HepG2 (cell line): Measurements from ENCODE around the gene TBC1D22A. TPM values are rescaled to one million over a fixed set of nuclear protein-coding genes. Genes with fewer than 3 reads are reported as not detected.

Experiments
- DMAP1 ChIP-seq: IDR thresholded peaks from 2 replicates; pipeline ENCODE4 v1.6.1; 2016
- FOXK2 ChIP-seq: fragments of 450-650 bp; IDR thresholded peaks from 2 replicates; pipeline ENCODE4 v1.6.1; 2016
- FOXP1 ChIP-seq, 2 experiments: fragments of 450-650 bp in 1 of 2; IDR thresholded peaks; 2 replicates each; pipeline ENCODE4 v1.6.1; 2017 to 2018; ENCODE audit warnings: antibody characterized with exemption in 1 of 2
- HHEX ChIP-seq: IDR thresholded peaks from 2 replicates; pipeline ENCODE4 v1.6.1; 2016; ENCODE audit warnings: control low read depth
- MEIS1 ChIP-seq: sonication (generic); formaldehyde crosslinking; IDR thresholded peaks from 2 replicates; pipeline ENCODE4 v1.9.0; 2021; ENCODE audit warnings: mild to moderate bottlenecking, missing genetic modification reagents, moderate library complexity, borderline replicate concordance
- MXI1 ChIP-seq: IDR thresholded peaks from 3 replicates; pipeline ENCODE4 v1.6.1; 2012; ENCODE audit warnings: low read depth, low read length, inconsistent platforms, borderline replicate concordance
- TARDBP ChIP-seq: sonication (generic); formaldehyde crosslinking; IDR thresholded peaks from 2 replicates; pipeline ENCODE4 v1.8.0; 2022; ENCODE audit warnings: mild to moderate bottlenecking, missing genetic modification reagents
- TBP ChIP-seq: sonication (generic); formaldehyde crosslinking; IDR thresholded peaks from 2 replicates; pipeline ENCODE4 v1.5.0; 2020; ENCODE audit warnings: missing genetic modification reagents
- TCF7 ChIP-seq: sonication (generic); IDR thresholded peaks from 2 replicates; pipeline ENCODE4 v1.6.1; 2016; ENCODE audit warnings: antibody characterized with exemption, low read depth
- TMF1 ChIP-seq: sonication (generic); formaldehyde crosslinking; IDR thresholded peaks from 2 replicates; pipeline ENCODE4 v1.8.1; 2022; ENCODE audit warnings: low read depth, missing genetic modification reagents
- WIZ ChIP-seq: sonication (generic); formaldehyde crosslinking; IDR thresholded peaks from 2 replicates; pipeline ENCODE4 v1.5.1; 2020; ENCODE audit warnings: mild to moderate bottlenecking, missing genetic modification reagents
- XBP1 ChIP-seq: sonication (generic); formaldehyde crosslinking; IDR thresholded peaks from 2 replicates; pipeline ENCODE4 v1.5.0; 2020; ENCODE audit warnings: missing genetic modification reagents
- ZFP41 ChIP-seq: sonication (generic); formaldehyde crosslinking; IDR thresholded peaks from 2 replicates; pipeline ENCODE4 v1.4.0; 2020; ENCODE audit warnings: mild to moderate bottlenecking, missing genetic modification reagents, borderline replicate concordance
- ZFX ChIP-seq: sonication (generic); formaldehyde crosslinking; IDR thresholded peaks from 2 replicates; pipeline ENCODE4 v1.4.0; 2020; ENCODE audit warnings: mild to moderate bottlenecking, low read depth, missing genetic modification reagents, moderate library complexity
- ZMYM2 ChIP-seq: sonication (generic); formaldehyde crosslinking; IDR thresholded peaks from 2 replicates; pipeline ENCODE4 v1.8.0; 2022; ENCODE audit warnings: mild to moderate bottlenecking, missing genetic modification reagents
- ZNF138 ChIP-seq: sonication (generic); formaldehyde crosslinking; IDR thresholded peaks from 2 replicates; pipeline ENCODE4 v1.5.0; 2020; ENCODE audit warnings: mild to moderate bottlenecking, low read depth, missing genetic modification reagents
- ZNF441 ChIP-seq: sonication (generic); formaldehyde crosslinking; IDR thresholded peaks from 2 replicates; pipeline ENCODE4 v1.7.0; 2021; ENCODE audit warnings: missing genetic modification reagents, borderline replicate concordance
- ZNF543 ChIP-seq: sonication (generic); formaldehyde crosslinking; IDR thresholded peaks from 2 replicates; pipeline ENCODE4 v1.4.0; 2020; ENCODE audit warnings: mild to moderate bottlenecking, missing genetic modification reagents
- ZNF782 ChIP-seq: sonication (generic); formaldehyde crosslinking; IDR thresholded peaks from 2 replicates; pipeline ENCODE4 v1.4.0; 2020; ENCODE audit warnings: missing genetic modification reagents, mild to moderate bottlenecking, borderline replicate concordance
- ZNF850 ChIP-seq: sonication (generic); formaldehyde crosslinking; conservative IDR thresholded peaks from 2 replicates; pipeline ENCODE4 v1.9.0; 2021; ENCODE audit warnings: mild to moderate bottlenecking, missing genetic modification reagents
- polyA plus RNA-seq, 8 experiments: library from polyadenylated mRNA; depleted of rRNA in 3 of 8; stranded (reverse) in 7 of 8; unstranded in 1 of 8; fragments of >200 nt; fragmentation: Illumina TruSeq in 4 of 8; extraction: Trizol in 4 of 8; gene quantifications; 2 replicates each; pipeline versions ENCODE4 v1.2.1 to v1.2.3, GENCODE V29; 2011 to 2016; ENCODE audit warnings: low read depth in 4 of 8, missing spikeins in 1 of 8, mixed read lengths in 1 of 8; ENCODE audit not compliant: insufficient read depth in 1 of 8
- total RNA-seq, 5 experiments: library from RNA; depleted of rRNA; stranded (reverse); fragments of >200 nt; fragmentation: Illumina TruSeq; extraction: Trizol; gene quantifications; 2 replicates each; pipeline ENCODE4 v1.2.3, GENCODE V29; 2016; ENCODE audit warnings: low read depth in 1 of 5
- TF ChIP-seq, protein P1 (sequence below): sonication (generic); formaldehyde crosslinking; IDR thresholded peaks from 2 replicates; pipeline ENCODE4 v1.5.1; 2020; ENCODE audit warnings: mild to moderate bottlenecking, missing genetic modification reagents, moderate library complexity
- TF ChIP-seq, protein P2 (sequence below): sonication (generic); formaldehyde crosslinking; IDR thresholded peaks from 2 replicates; pipeline ENCODE4 v1.4.0; 2020; ENCODE audit warnings: missing genetic modification reagents, borderline replicate concordance
- TF ChIP-seq, protein P3 (sequence below): sonication (generic); formaldehyde crosslinking; IDR thresholded peaks from 2 replicates; pipeline ENCODE4 v1.4.0; 2020; ENCODE audit warnings: missing genetic modification reagents, mild to moderate bottlenecking, borderline replicate concordance

The TBC1D22A gene
- total and polyA plus RNA-seq, 2 of the 13 experiments (the other 11 are each of a cell fraction or from before 2014, with no cell fraction given) = 17.3 to 18.0 TPM

DNA sequence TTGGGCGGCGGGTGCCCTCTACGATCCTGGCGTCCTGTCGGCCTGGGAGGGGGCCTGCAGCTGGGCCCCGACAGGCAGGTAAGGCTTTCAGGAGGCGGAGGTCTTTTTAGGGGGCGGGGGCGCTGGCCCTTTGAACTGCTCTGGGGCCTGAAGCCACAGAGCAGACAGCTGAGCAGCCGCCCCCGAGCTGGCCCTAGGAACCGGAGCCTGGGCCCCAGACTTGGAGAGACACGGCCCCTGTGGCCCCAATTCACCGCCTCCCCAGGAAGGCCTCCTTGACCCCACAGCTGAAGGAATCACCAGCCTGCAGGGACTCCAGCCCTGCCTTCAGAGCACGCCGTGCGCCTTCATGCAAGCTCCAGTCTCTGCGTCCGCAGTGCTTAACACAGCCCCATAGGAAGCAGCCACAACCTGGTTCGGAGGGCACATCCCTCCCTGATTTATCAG, 23.8 kb upstream of the TBC1D22A start (continued):
- TF ChIP-seq, protein P1, sequence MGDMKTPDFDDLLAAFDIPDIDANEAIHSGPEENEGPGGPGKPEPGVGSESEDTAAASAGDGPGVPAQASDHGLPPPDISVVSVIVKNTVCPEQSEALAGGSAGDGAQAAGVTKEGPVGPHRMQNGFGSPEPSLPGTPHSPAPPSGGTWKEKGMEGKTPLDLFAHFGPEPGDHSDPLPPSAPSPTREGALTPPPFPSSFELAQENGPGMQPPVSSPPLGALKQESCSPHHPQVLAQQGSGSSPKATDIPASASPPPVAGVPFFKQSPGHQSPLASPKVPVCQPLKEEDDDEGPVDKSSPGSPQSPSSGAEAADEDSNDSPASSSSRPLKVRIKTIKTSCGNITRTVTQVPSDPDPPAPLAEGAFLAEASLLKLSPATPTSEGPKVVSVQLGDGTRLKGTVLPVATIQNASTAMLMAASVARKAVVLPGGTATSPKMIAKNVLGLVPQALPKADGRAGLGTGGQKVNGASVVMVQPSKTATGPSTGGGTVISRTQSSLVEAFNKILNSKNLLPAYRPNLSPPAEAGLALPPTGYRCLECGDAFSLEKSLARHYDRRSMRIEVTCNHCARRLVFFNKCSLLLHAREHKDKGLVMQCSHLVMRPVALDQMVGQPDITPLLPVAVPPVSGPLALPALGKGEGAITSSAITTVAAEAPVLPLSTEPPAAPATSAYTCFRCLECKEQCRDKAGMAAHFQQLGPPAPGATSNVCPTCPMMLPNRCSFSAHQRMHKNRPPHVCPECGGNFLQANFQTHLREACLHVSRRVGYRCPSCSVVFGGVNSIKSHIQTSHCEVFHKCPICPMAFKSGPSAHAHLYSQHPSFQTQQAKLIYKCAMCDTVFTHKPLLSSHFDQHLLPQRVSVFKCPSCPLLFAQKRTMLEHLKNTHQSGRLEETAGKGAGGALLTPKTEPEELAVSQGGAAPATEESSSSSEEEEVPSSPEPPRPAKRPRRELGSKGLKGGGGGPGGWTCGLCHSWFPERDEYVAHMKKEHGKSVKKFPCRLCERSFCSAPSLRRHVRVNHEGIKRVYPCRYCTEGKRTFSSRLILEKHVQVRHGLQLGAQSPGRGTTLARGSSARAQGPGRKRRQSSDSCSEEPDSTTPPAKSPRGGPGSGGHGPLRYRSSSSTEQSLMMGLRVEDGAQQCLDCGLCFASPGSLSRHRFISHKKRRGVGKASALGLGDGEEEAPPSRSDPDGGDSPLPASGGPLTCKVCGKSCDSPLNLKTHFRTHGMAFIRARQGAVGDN (CRISPR knock-in tag) = no peak
- TF ChIP-seq ZFX (CRISPR knock-in tag) (no peak; the same call in 1 of the 2 replicates), ZNF782 (CRISPR knock-in tag) (no peak), ZMYM2 (CRISPR knock-in tag) (no peak), ZNF441 (CRISPR knock-in tag) (peak; percentile 58; the same call in 1 of the 2 replicates), TCF7 (no peak), ZNF138 (CRISPR knock-in tag) (no peak), ZNF543 (CRISPR knock-in tag) (no peak), MXI1 (no peak), WIZ (CRISPR knock-in tag) (no peak), DMAP1 (CRISPR knock-in tag) (no peak), HHEX (no peak), ZFP41 (CRISPR knock-in tag) (no peak), MEIS1 (CRISPR knock-in tag) (no peak), ZNF850 (CRISPR knock-in tag) (no peak), XBP1 (CRISPR knock-in tag) (no peak), FOXK2 (no peak), TARDBP (no peak), TBP (no peak), FOXP1 (IDR thresholded peaks at IDR 0.05) (no peak), FOXP1 (CRISPR knock-in tag; IDR thresholded peaks at IDR 0.05) (no peak), TMF1 (peak; percentile 11)
- TF ChIP-seq, protein P2, sequence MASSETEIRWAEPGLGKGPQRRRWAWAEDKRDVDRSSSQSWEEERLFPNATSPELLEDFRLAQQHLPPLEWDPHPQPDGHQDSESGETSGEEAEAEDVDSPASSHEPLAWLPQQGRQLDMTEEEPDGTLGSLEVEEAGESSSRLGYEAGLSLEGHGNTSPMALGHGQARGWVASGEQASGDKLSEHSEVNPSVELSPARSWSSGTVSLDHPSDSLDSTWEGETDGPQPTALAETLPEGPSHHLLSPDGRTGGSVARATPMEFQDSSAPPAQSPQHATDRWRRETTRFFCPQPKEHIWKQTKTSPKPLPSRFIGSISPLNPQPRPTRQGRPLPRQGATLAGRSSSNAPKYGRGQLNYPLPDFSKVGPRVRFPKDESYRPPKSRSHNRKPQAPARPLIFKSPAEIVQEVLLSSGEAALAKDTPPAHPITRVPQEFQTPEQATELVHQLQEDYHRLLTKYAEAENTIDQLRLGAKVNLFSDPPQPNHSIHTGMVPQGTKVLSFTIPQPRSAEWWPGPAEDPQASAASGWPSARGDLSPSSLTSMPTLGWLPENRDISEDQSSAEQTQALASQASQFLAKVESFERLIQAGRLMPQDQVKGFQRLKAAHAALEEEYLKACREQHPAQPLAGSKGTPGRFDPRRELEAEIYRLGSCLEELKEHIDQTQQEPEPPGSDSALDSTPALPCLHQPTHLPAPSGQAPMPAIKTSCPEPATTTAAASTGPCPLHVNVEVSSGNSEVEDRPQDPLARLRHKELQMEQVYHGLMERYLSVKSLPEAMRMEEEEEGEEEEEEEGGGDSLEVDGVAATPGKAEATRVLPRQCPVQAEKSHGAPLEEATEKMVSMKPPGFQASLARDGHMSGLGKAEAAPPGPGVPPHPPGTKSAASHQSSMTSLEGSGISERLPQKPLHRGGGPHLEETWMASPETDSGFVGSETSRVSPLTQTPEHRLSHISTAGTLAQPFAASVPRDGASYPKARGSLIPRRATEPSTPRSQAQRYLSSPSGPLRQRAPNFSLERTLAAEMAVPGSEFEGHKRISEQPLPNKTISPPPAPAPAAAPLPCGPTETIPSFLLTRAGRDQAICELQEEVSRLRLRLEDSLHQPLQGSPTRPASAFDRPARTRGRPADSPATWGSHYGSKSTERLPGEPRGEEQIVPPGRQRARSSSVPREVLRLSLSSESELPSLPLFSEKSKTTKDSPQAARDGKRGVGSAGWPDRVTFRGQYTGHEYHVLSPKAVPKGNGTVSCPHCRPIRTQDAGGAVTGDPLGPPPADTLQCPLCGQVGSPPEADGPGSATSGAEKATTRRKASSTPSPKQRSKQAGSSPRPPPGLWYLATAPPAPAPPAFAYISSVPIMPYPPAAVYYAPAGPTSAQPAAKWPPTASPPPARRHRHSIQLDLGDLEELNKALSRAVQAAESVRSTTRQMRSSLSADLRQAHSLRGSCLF = no peak
- TF ChIP-seq, protein P3, sequence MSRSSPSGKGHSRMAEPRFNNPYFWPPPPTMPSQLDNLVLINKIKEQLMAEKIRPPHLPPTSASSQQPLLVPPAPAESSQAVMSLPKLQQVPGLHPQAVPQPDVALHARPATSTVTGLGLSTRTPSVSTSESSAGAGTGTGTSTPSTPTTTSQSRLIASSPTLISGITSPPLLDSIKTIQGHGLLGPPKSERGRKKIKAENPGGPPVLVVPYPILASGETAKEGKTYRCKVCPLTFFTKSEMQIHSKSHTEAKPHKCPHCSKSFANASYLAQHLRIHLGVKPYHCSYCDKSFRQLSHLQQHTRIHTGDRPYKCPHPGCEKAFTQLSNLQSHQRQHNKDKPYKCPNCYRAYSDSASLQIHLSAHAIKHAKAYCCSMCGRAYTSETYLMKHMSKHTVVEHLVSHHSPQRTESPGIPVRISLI (CRISPR knock-in tag) = no peak
